GM13976 (cell line): Measurements from ENCODE around the gene PRRC2B.

Experiments
- DNase-seq: peaks from one replicate; pipeline ENCODE4 v3.0.0; 2012; ENCODE audit warnings: low spot score
- in situ Hi-C: fragments of 300-500 bp; cut with MboI; formaldehyde crosslinking; loops from one replicate; pipeline ENCODE4 v1.12.0; 2022; ENCODE audit warnings: low sequenced_read_pairs, mixed read lengths, inconsistent platforms; ENCODE audit not compliant: unreplicated experiment
- TF ChIP-seq, protein P1 (sequence below): IDR thresholded peaks from 2 replicates; pipeline ENCODE4 v1.5.1; 2012; ENCODE audit warnings: borderline replicate concordance, mild to moderate bottlenecking; ENCODE audit not compliant: insufficient read depth; ENCODE audit errors: extremely low read depth, missing control alignments, control extremely low read depth

PRRC2B gene

DNA sequence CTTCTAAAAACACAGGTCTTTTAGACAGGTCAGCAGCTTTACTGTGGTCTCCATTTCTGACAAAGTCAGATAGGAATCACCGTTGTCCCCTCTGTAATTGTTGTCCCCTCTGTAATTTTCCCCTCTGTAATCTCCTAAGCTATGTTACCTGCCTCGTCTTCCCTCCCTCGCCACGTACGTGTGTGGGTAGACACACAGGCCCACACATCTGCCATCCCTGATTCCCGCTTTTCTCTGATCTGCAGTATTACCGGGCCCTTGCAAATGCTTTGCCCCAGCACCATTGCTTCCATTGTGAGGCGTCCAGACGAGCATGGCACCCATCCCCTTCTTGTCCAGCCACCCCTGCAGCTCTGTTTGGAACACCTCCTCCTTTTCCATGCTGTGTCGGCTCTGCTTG lies 63.9 kb downstream of the PRRC2B start:
- DNase-seq, result no peak
- TF ChIP-seq, protein P1, sequence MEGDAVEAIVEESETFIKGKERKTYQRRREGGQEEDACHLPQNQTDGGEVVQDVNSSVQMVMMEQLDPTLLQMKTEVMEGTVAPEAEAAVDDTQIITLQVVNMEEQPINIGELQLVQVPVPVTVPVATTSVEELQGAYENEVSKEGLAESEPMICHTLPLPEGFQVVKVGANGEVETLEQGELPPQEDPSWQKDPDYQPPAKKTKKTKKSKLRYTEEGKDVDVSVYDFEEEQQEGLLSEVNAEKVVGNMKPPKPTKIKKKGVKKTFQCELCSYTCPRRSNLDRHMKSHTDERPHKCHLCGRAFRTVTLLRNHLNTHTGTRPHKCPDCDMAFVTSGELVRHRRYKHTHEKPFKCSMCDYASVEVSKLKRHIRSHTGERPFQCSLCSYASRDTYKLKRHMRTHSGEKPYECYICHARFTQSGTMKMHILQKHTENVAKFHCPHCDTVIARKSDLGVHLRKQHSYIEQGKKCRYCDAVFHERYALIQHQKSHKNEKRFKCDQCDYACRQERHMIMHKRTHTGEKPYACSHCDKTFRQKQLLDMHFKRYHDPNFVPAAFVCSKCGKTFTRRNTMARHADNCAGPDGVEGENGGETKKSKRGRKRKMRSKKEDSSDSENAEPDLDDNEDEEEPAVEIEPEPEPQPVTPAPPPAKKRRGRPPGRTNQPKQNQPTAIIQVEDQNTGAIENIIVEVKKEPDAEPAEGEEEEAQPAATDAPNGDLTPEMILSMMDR, result no peak
- in situ Hi-C loops, result no loop called here

DNA sequence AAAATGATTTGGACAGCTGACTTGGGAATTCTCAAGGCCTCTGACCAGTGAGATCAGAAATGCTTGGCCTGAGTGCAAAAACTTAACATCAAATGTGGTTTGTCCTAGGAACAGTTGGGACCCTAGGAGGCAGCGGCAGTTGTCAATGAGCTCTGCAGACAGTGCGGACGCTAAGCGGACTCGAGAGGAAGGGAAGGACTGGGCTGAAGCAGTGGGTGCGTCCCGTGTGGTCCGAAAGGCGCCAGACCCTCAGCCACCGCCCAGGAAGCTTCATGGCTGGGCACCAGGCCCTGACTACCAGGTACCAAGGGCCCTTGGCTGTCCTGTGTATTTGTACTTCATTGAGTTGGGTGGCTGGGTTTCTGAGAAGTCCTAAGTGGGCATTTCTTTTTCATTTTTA lies 65.2 kb downstream of the PRRC2B start:
- in situ Hi-C loops, result no loop called here
- no peak for DNase-seq
- TF ChIP-seq, protein P1, result no peak

DNA sequence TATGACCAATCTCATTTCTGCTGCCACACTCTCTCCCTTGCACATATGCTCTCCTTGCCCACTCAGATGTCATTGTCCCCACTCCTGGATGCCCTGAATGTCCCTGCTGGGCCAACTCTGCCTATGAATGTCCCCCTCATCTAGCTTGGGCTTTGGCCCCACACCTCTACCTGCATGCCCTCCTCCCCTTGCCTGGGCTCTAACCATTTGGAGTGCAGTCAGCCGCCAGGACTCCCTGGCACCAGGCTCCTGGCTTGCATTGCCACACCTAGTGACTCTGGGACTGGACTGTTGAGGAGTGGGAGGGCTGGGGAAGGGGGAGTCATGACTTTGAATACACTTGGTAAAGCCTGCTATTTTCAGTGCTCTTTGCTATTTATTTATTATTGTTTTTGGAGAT lies 67.3 kb downstream of the PRRC2B start:
- TF ChIP-seq, protein P1, result no peak
- in situ Hi-C loops, result no loop called here
- no peak for DNase-seq

DNA sequence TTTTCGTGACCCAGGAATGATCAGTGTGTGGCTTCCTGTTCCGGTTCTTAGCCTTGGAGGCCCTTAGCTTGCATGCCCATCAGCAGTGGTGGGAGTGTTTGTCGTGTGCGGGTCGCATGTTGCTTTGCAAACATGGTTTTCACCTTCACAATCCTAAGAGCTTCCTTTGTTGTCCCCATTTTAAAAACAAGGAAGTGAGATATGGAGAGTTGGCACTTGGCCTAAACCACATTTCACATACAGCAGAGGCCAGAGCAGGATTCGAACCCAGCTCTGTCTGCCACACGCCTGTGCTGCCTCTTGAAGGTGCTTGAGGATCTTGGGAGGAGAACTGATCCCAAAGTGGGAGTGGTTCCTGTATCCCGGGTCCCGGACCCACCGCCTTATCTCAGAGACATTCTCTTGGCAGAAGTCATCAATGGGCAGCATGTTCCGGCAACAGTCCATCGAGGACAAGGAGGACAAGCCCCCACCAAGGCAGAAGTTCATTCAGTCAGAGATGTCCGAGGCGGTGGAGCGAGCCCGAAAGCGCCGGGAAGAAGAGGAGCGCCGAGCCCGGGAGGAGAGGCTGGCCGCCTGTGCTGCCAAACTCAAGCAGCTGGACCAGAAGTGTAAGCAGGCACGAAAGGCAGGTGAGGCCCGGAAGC lies 70.6 kb downstream of the PRRC2B start:
- in situ Hi-C loops, result no loop called here
- TF ChIP-seq, protein P1, result no peak
- no peak for DNase-seq

DNA sequence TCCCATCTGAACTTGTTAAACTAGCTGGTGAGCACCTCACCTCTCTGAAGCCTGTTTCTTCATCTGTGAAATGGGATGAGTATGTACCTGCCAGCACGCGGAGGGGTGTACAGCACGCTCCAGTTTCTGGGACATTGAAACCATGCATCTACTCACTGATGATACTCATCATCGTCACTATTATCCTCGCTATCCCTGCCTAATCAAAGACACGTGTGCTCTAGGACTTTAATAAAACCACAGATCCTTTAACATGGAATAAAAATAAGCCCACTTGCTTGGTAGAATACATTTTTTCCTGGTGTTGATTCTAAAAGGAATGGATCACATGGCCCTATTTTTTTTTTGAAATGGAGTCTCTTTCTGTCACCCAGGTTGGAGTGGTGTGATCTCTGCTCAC lies 71.5 kb downstream of the PRRC2B start:
- TF ChIP-seq, protein P1, result no peak
- in situ Hi-C loops, result no loop called here
- DNase-seq, result no peak

DNA sequence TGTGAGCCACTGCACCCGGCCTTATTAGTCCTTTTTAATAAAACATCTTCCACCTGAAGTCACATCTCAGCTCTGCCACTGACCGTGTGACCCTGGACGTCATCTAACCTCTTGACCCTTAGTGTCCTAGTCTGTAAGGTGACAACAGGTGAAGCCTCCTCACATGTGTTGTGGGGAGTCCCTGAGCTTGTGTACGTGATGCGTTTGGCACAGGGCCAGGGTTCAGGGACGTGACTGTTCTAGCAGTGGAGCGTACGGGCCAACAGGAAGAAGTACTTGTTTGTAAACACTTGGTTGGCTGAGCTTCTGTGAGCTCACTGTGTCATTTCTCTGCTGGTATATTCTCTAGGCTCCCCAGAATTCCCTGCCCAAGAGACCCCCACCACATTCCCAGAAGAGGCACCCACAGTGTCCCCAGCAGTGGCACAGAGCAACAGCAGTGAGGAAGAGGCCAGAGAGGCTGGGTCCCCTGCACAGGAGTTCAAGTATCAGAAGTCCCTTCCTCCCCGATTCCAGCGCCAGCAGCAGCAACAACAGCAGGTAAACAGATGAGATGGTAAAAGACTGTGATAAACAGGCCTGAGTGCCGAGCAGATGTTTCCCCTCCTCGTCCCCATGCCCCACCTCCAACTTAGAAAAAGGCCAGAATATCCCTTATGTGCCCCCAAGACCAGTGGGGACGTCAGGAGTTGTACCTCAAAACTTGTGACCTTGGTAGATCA lies 73.5 kb downstream of the PRRC2B start:
- DNase-seq, result no peak
- in situ Hi-C loops, result no loop called here
- TF ChIP-seq, protein P1, result no peak

DNA sequence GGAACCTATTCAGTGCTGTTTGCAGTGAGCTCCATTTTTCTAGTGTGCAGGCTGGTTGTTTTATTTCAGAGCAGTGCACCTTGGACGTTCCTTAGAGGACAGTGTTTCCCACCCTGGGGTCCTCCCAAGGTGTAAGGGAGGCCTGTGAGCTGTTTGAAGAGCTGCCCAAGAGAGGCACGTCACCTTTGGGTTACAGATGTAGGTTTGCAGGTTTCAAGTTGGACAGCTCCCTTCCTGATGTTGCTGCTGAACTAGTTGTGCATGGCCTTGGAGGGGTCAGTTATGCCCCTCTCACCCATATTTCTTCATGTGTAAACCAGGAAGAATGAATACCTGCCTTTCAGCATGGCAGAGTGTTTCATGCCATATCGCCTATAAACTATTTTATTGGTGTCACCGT lies 74.1 kb downstream of the PRRC2B start:
- in situ Hi-C loops, result no loop called here
- DNase-seq, result no peak
- TF ChIP-seq, protein P1, result no peak
